A673 (cell line): ENCODE results near the gene KCNQ1. TPM values are rescaled to one million over a fixed set of nuclear protein-coding genes. Genes with fewer than 3 reads are reported as not detected.

Experiments used
- BruUV-seq: library from RNA; stranded (reverse); fragments of 400-500 nt; replicated peaks from 2 replicates; lab custom pipeline; 2021; lab: Mats Ljungman, UMichigan
- CTCF ChIA-PET: fragments of 300-600 bp; sonication (Branson Sonifier 250); formaldehyde crosslinking; loops from one replicate; lab custom pipeline; 2022; ENCODE audit warnings: antibody characterized with exemption; lab: Charles Lee
- POLR2A ChIA-PET: fragments of 300-600 bp; sonication (Branson Sonifier 250); formaldehyde crosslinking; loops from one replicate; lab custom pipeline; 2022; ENCODE audit warnings: antibody characterized with exemption; ENCODE audit not compliant: low non-redundant PET; lab: Charles Lee
- DNase-seq: peaks from one replicate; pipeline ENCODE4 v3.0.0-alpha.2; 2015; ENCODE audit warnings: low spot score
- H3K27ac ChIP-seq: fragments of 200-600 bp; sonication (generic); 2 replicates; pipeline ENCODE4 v1.5.1; 2016; ENCODE audit warnings: mixed run types, low read depth, mild to moderate bottlenecking, mixed read lengths, antibody characterized with exemption, low read length; ENCODE audit not compliant: poor library complexity, severe bottlenecking
- H3K27me3 ChIP-seq: fragments of 200-600 bp; sonication (generic); replicated peaks from 2 replicates; pipeline ENCODE4 v1.6.1; 2017; ENCODE audit warnings: mixed run types, low read depth, mild to moderate bottlenecking, mixed read lengths, antibody characterized with exemption, low read length; ENCODE audit not compliant: insufficient read depth, poor library complexity
- H3K36me3 ChIP-seq: fragments of 200-600 bp; sonication (generic); 2 replicates; pipeline ENCODE4 v1.6.1; 2016; ENCODE audit warnings: mixed run types, mild to moderate bottlenecking, mixed read lengths, antibody characterized with exemption, low read length; ENCODE audit not compliant: insufficient read depth, poor library complexity, severe bottlenecking
- H3K4me1 ChIP-seq: fragments of 200-600 bp; sonication (generic); 2 replicates; pipeline ENCODE4 v1.6.1; 2017; ENCODE audit warnings: mixed run types, mild to moderate bottlenecking, mixed read lengths, antibody characterized with exemption, low read length; ENCODE audit not compliant: insufficient read depth, poor library complexity, severe bottlenecking
- H3K4me3 ChIP-seq: fragments of 200-600 bp; sonication (generic); 2 replicates; pipeline ENCODE4 v1.5.1; 2016; ENCODE audit warnings: low read depth, mixed run types, mild to moderate bottlenecking, mixed read lengths, low read length; ENCODE audit not compliant: poor library complexity, severe bottlenecking
- H3K9me3 ChIP-seq: fragments of 200-600 bp; sonication (generic); 2 replicates; pipeline ENCODE4 v1.6.1; 2016; ENCODE audit warnings: mixed run types, low read depth, mild to moderate bottlenecking, mixed read lengths, antibody characterized with exemption, low read length; ENCODE audit not compliant: poor library complexity, severe bottlenecking
- CTCF ChIP-seq: fragments of 300-800, 200-600 bp; sonication (generic); conservative IDR thresholded peaks from 2 replicates; pipeline ENCODE4 v1.5.1; 2017; ENCODE audit warnings: low read depth, mild to moderate bottlenecking, antibody characterized with exemption, low read length, moderate library complexity, mixed read lengths
- EZH2 ChIP-seq: fragments of 200-600 bp; sonication (generic); IDR thresholded peaks from 2 replicates; pipeline ENCODE4 v1.6.1; 2017; ENCODE audit warnings: borderline replicate concordance, low read depth, mild to moderate bottlenecking, mixed read lengths, antibody characterized with exemption, low read length; ENCODE audit not compliant: poor library complexity, severe bottlenecking
- intact Hi-C: fragments of 100-400 bp; cut with micrococcal nuclease; formaldehyde crosslinking; loops from one replicate; pipeline ENCODE4 v1.10.0; 2022; ENCODE audit not compliant: unreplicated experiment
- total RNA-seq: library from RNA; stranded (reverse); gene quantifications from 2 replicates; pipeline ENCODE4 v1.2.3, GENCODE V29; 2021

Gene KCNQ1
- total RNA-seq, 1 experiment from 2014 or later = not detected

GRCh38 chr11:2415601-2416380 lies 29.0 kb upstream of the KCNQ1 start:
- ChIA-PET POLR2A (no interaction called here), CTCF (no interaction called here)
- H3K36me3 ChIP-seq = no peaks in the 10 kb centered on the region
- BruUV-seq = no TSS peak
- intact Hi-C loops = no loop called here
- no peak overlapping the region for H3K4me3 ChIP-seq
- H3K27ac ChIP-seq = no peak overlapping the region
- no peaks in the 10 kb centered on the region for H3K27me3 ChIP-seq
- no peaks in the 10 kb centered on the region for H3K9me3 ChIP-seq
- TF ChIP-seq CTCF (no peak), EZH2 (no peak)
- H3K4me1 ChIP-seq = no peaks in the 10 kb centered on the region
- DNase-seq = no peak

DNA sequence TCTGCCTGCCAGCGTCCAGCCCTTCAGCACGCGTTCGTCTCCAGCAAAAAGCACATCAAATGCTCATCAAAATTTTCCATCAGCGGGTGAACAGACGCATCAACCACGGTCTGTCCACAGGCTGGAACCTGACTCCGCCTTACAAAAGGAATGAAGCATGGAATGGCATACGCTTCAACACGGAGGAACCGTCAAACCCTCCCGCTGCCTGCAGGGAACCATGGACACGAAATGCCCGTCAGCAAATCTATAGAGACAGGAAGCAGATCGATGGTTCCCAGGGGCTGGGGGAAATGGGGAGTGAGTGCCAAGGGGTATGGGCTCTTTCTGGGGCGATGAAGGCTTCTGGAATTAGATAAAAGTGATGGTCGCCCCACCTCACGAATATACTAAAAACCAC lies 28.0 kb upstream of the KCNQ1 start:
- DNase-seq = no peak
- H3K27ac ChIP-seq = no peak overlapping the region
- CTCF ChIA-PET = interaction anchor here (0.6 kb wide), 1 partner anchor 461 kb away, joined by 3 read pairs; no protein-coding TSS in a partner anchor
- BruUV-seq = no TSS peak
- H3K4me1 ChIP-seq = no peaks in the 10 kb centered on the region
- POLR2A ChIA-PET = no interaction called here
- H3K9me3 ChIP-seq = no peaks in the 10 kb centered on the region
- TF ChIP-seq EZH2 (no peak), CTCF (no peak)
- no peaks in the 10 kb centered on the region for H3K27me3 ChIP-seq
- no peak overlapping the region for H3K4me3 ChIP-seq
- no peaks in the 10 kb centered on the region for H3K36me3 ChIP-seq
- intact Hi-C loops = no loop called here

- TF ChIP-seq CTCF = no peak
- no peak for TF ChIP-seq EZH2
- Histone ChIP-seq H3K4me1 (no peaks in the 10 kb centered on the region), H3K9me3 (no peaks in the 10 kb centered on the region), H3K27ac (no peak overlapping the region), H3K36me3 (no peaks in the 10 kb centered on the region), H3K4me3 (no peak overlapping the region), H3K27me3 (no peaks in the 10 kb centered on the region)
- BruUV-seq = no TSS peak
- intact Hi-C loops = no loop called here
- ChIA-PET POLR2A (no interaction called here), CTCF (no interaction called here)
- no peak for DNase-seq
These were observed 26.7 kb upstream of the KCNQ1 start for GRCh38 chr11:2417856-2418692.
